Pancreas (tissue), 10 donors: ENCODE results near the gene UBA7. TPM values are rescaled to one million over a fixed set of nuclear protein-coding genes. Genes with fewer than 3 reads are reported as not detected.
A peak's percentile ranks its signal among the peaks of the same experiment; 100 is the strongest.

Source experiments
- ATAC-seq, 4 donors: fragments of 200-7000 bp; cut with Tn5 transposase; one replicate each; pipeline versions ENCODE4 v1.8.0 to v1.9.1; 2020; ENCODE audit warnings: mild to moderate bottlenecking in 4 of 4, moderate library complexity in 4 of 4
- DNase-seq, 6 donors: peaks; one replicate each; pipeline ENCODE4 v3.0.0-alpha.2; 2020
- FAIRE-seq: peaks from 2 replicates; lab custom pipeline; 2012; peaks lifted over from hg19 to GRCh38; lab: Jason Lieb, UNC
- H3K27ac ChIP-seq, 4 donors: fragments of 200-600 bp; sonication (generic); 1 replicate in 3 of 4; 2 replicates in 1 of 4; pipeline versions ENCODE4 v1.5.0 to v1.8.0; 2020
- H3K27me3 ChIP-seq, 4 donors: fragments of 200-600 bp; one replicate each; pipeline ENCODE4 v1.8.0; 2021
- H3K36me3 ChIP-seq, 3 donors: fragments of 200-600 bp; sonication (generic) in 1 of 3; one replicate each; pipeline versions ENCODE4 v1.5.0 to v1.8.0; 2020 to 2021
- H3K4me1 ChIP-seq, 3 donors: fragments of 200-600 bp; one replicate each; pipeline ENCODE4 v1.8.0; 2021
- H3K4me3 ChIP-seq, 4 donors: fragments of 200-600 bp; sonication (generic) in 2 of 4; one replicate each; pipeline versions ENCODE4 v1.5.0 to v1.8.0; 2020 to 2021
- H3K9me3 ChIP-seq, 4 donors: fragments of 200-600 bp; one replicate each; pipeline ENCODE4 v1.8.0; 2021
- CTCF ChIP-seq, 4 donors: fragments of 200-600 bp; sonication (generic) in 3 of 4; IDR thresholded peaks; one replicate each; pipeline versions ENCODE4 v1.5.0 to v1.8.0; 2021; ENCODE audit warnings: antibody characterized with exemption in 4 of 4
- WGBS, 2 donors: extraction: QIAGEN DNeasy Blood & Tissue Kit; methylation state at CpG; one replicate each; pipeline ENCODE4 v1.1.7; 2013; 5-methylcytosine and 5-hydroxymethylcytosine counted together
- intact Hi-C, 3 donors: fragments of 100-400 bp; cut with DNase I; formaldehyde crosslinking; loops; one replicate each; pipeline versions ENCODE4 v1.11.1 to v1.14.2; 2022
- polyA plus RNA-seq, 2 donors: library from polyadenylated mRNA; stranded (reverse); fragments of 200-250 nt; gene quantifications; one replicate each; pipeline ENCODE4 v1.2.3, GENCODE V29; 2013
- total RNA-seq, 6 donors: library from RNA; stranded (reverse); fragmentation: NEBNext Ultra II Directional in 4 of 6; extraction: Animal tissue kit (Norgen Biotek cat#: 25700) in 4 of 6; gene quantifications; one replicate each; pipeline versions ENCODE4 v1.2.1 to v1.2.4, GENCODE V29; 2021 to 2023
- donor health status: healthy with polysubstance abuse.
- donor health status: DM: no; HTN: no; CAD: no; lungs with moderate emphysema.
- donor health status: DM: no; HTN: no; CAD: no.
- donor health status: control.
- donor health status: control.
- donor health status: Bipolar disorder and iron deficiency.
- donor health status: DM: yes; HTN: yes; CAD: no.
- donor health status: DM: no; HTN: no; CAD: no.
- donor health status: DM: no; HTN: no; CAD: no.
- donor health status: DM: yes; HTN: yes; CAD: no.

The UBA7 gene
- total and polyA plus RNA-seq, 8 donors, result 17.7 to 86.2 (median 29.7) TPM

- 69 to 77% methylated on average over 8 to 11 of the region's 11 CpGs for WGBS, 2 donors
- H3K9me3 ChIP-seq, result no peaks in the 10 kb centered on the region
- H3K27ac ChIP-seq, result peak overlapping the region in 3 of 4 donors; percentile 18 to 77 (median 64)
- H3K4me3 ChIP-seq, result no peak overlapping the region
- H3K4me1 ChIP-seq, result peaks cover 0 to 21% (median 20%) of the 10 kb centered on the region in 3 donors
- FAIRE-seq (no peak), ATAC-seq (no peak), DNase-seq (peak in 1 of 6 donors; percentile 78)
- H3K27me3 ChIP-seq, result no peaks in the 10 kb centered on the region
- no peaks in the 10 kb centered on the region for H3K36me3 ChIP-seq
- no peak for TF ChIP-seq CTCF (IDR thresholded peaks at IDR 0.05)
- intact Hi-C loops, result loop anchor here in 1 of 3 donors (5.0 kb wide), 1 partner anchor 36 kb away; no protein-coding TSS in a partner anchor
Observed at GRCh38 chr3:49805897-49806701, 7.7 kb downstream of the UBA7 start.

GRCh38 chr3:49805367-49805782 lies 8.4 kb downstream of the UBA7 start:
- H3K27me3 ChIP-seq, result no peaks in the 10 kb centered on the region
- DNase-seq, result peak in 4 of 6 donors; percentile 20 to 90 (median 74)
- H3K4me1 ChIP-seq, result peaks cover 0 to 21% (median 20%) of the 10 kb centered on the region in 3 donors
- intact Hi-C loops, result loop anchor here in 1 of 3 donors (5.0 kb wide), 1 partner anchor 37 kb away; no protein-coding TSS in a partner anchor
- FAIRE-seq, result no peak
- no peaks in the 10 kb centered on the region for H3K36me3 ChIP-seq
- peak overlapping the region in 3 of 4 donors; percentile 18 to 77 (median 64) for H3K27ac ChIP-seq
- H3K9me3 ChIP-seq, result no peaks in the 10 kb centered on the region
- no peak for TF ChIP-seq CTCF (IDR thresholded peaks at IDR 0.05)
- H3K4me3 ChIP-seq, result no peak overlapping the region
- WGBS, 2 donors, result 51 to 83% methylated on average over 3 of the region's 3 CpGs
- peak in 3 of 4 donors; percentile 56 to 63 (median 63) for ATAC-seq

GRCh38 chr3:49804141-49805041 lies 9.4 kb downstream of the UBA7 start:
- Histone ChIP-seq H3K9me3 (no peaks in the 10 kb centered on the region), H3K4me3 (peak overlapping the region in 1 of 4 donors; percentile 97), H3K27ac (peak overlapping the region in 1 of 4 donors; percentile 77), H3K36me3 (no peaks in the 10 kb centered on the region), H3K27me3 (no peaks in the 10 kb centered on the region), H3K4me1 (peaks cover 0 to 21% (median 20%) of the 10 kb centered on the region in 3 donors)
- ATAC-seq, result no peak
- DNase-seq, result peak in 3 of 6 donors; percentile 57 to 81 (median 66)
- intact Hi-C loops, result loop anchor here in 2 of 3 donors (5.0 kb wide), 3 partner anchors 33 to 103 kb away; no protein-coding TSS in a partner anchor
- WGBS, 2 donors, result 78 to 81% methylated on average over 25 to 26 of the region's 26 CpGs
- FAIRE-seq, result no peak
- TF ChIP-seq CTCF (IDR thresholded peaks at IDR 0.05), result no peak

GRCh38 chr3:49803465-49804140 lies 10.2 kb downstream of the UBA7 start:
- no peak for TF ChIP-seq CTCF (IDR thresholded peaks at IDR 0.05)
- no peaks in the 10 kb centered on the region for H3K27me3 ChIP-seq
- DNase-seq, result peak in 2 of 6 donors; percentile 28 to 75
- no peak for FAIRE-seq
- no peaks in the 10 kb centered on the region for H3K36me3 ChIP-seq
- H3K4me3 ChIP-seq, result peak overlapping the region; percentile 55 to 97 (median 75)
- peaks cover 0 to 21% (median 20%) of the 10 kb centered on the region in 3 donors for H3K4me1 ChIP-seq
- no peaks in the 10 kb centered on the region for H3K9me3 ChIP-seq
- peak overlapping the region; percentile 39 to 57 (median 41) for H3K27ac ChIP-seq
- ATAC-seq, result peak in 2 of 4 donors; percentile 1
- WGBS, 2 donors, result 5 to 11% methylated on average over 36 to 41 of the region's 41 CpGs
- intact Hi-C loops, result loop anchor here in 2 of 3 donors (5.0 kb wide), 2 partner anchors 34 to 104 kb away; no protein-coding TSS in a partner anchor
